Kidney epithelial cell (primary cell): ENCODE results near the gene ETFRF1. TPM values are rescaled to one million over a fixed set of nuclear protein-coding genes. Genes with fewer than 3 reads are reported as not detected.
A peak's percentile ranks its signal among the peaks of the same experiment; 100 is the strongest.

Experiments used
- DNase-seq: peaks from one replicate; pipeline ENCODE4 v3.0.0-alpha.2; 2010; ENCODE audit warnings: low read depth
- H3K27me3 ChIP-seq: 2 replicates; pipeline ENCODE4 v1.6.0; 2011; ENCODE audit warnings: low read length; ENCODE audit not compliant: control insufficient read depth, insufficient read depth
- H3K36me3 ChIP-seq: 2 replicates; pipeline ENCODE4 v1.5.1; 2011; ENCODE audit warnings: low read length; ENCODE audit not compliant: control insufficient read depth, insufficient read depth
- H3K4me3 ChIP-seq: 2 replicates; pipeline ENCODE4 v1.5.1; 2011; ENCODE audit warnings: low read depth, mild to moderate bottlenecking, control low read depth, low read length
- CTCF ChIP-seq: IDR thresholded peaks from 2 replicates; pipeline ENCODE4 v1.5.1; 2011; ENCODE audit warnings: mild to moderate bottlenecking, moderate library complexity, low read length, control low read depth, inconsistent platforms; ENCODE audit not compliant: insufficient read depth, poor library complexity, severe bottlenecking
- total RNA-seq: library from RNA; depleted of rRNA; stranded (reverse); fragments of >200 nt; gene quantifications from 2 replicates; pipeline ENCODE4 v1.2.3, GENCODE V29; 2015

ETFRF1 gene
- total RNA-seq, 1 donor from 2014 or later: 13.3 TPM

- H3K4me3 ChIP-seq: no peak overlapping the region
These were observed 8.1 kb upstream of the ETFRF1 start for GRCh38 chr12:25186788-25187402.

GRCh38 chr12:25187781-25188180 lies 7.3 kb upstream of the ETFRF1 start:
- Histone ChIP-seq H3K36me3 (no peaks in the 10 kb centered on the region), H3K27me3 (no peaks in the 10 kb centered on the region), H3K4me3 (no peak overlapping the region)
- no peak for TF ChIP-seq CTCF
- DNase-seq: peak; percentile 67

More at GRCh38 chr12:25186788-25187402, 8.1 kb upstream of the ETFRF1 start:
- no peaks in the 10 kb centered on the region for H3K27me3 ChIP-seq
- H3K36me3 ChIP-seq: no peaks in the 10 kb centered on the region
- no peak for TF ChIP-seq CTCF
- no peak for DNase-seq

GRCh38 chr12:25189656-25190055 lies 5.4 kb upstream of the ETFRF1 start:
- Histone ChIP-seq H3K27me3 (no peaks in the 10 kb centered on the region), H3K4me3 (no peak overlapping the region), H3K36me3 (no peaks in the 10 kb centered on the region)
- no peak for DNase-seq
- TF ChIP-seq CTCF: no peak

GRCh38 chr12:25190793-25191192 lies 4.2 kb upstream of the ETFRF1 start:
- H3K4me3 ChIP-seq: no peak overlapping the region
- DNase-seq: no peak
- H3K27me3 ChIP-seq: no peaks in the 10 kb centered on the region
- H3K36me3 ChIP-seq: no peaks in the 10 kb centered on the region
- no peak for TF ChIP-seq CTCF

GRCh38 chr12:25194214-25194613 lies 823 bp upstream of the ETFRF1 start:
- peak overlapping the region; percentile 64 for H3K4me3 ChIP-seq
- no peak for DNase-seq
- TF ChIP-seq CTCF: no peak
- no peaks in the 10 kb centered on the region for H3K27me3 ChIP-seq
- no peaks in the 10 kb centered on the region for H3K36me3 ChIP-seq

GRCh38 chr12:25194722-25195055 lies 348 bp upstream of the ETFRF1 start:
- Histone ChIP-seq H3K27me3 (no peaks in the 10 kb centered on the region), H3K4me3 (peak overlapping the region; percentile 64), H3K36me3 (no peaks in the 10 kb centered on the region)
- no peak for DNase-seq
- TF ChIP-seq CTCF: no peak
